HG02970 (cell line): Measurements from ENCODE around the gene MRPS22.

Source experiments
- ATAC-seq: cut with Tn5 transposase; IDR thresholded peaks from one replicate; pipeline ENCODE4 v1.9.1; 2021; ENCODE audit warnings: mild to moderate bottlenecking, moderate library complexity, moderate number of reproducible peaks; ENCODE audit not compliant: unreplicated experiment, low FRiP score

The MRPS22 gene

DNA sequence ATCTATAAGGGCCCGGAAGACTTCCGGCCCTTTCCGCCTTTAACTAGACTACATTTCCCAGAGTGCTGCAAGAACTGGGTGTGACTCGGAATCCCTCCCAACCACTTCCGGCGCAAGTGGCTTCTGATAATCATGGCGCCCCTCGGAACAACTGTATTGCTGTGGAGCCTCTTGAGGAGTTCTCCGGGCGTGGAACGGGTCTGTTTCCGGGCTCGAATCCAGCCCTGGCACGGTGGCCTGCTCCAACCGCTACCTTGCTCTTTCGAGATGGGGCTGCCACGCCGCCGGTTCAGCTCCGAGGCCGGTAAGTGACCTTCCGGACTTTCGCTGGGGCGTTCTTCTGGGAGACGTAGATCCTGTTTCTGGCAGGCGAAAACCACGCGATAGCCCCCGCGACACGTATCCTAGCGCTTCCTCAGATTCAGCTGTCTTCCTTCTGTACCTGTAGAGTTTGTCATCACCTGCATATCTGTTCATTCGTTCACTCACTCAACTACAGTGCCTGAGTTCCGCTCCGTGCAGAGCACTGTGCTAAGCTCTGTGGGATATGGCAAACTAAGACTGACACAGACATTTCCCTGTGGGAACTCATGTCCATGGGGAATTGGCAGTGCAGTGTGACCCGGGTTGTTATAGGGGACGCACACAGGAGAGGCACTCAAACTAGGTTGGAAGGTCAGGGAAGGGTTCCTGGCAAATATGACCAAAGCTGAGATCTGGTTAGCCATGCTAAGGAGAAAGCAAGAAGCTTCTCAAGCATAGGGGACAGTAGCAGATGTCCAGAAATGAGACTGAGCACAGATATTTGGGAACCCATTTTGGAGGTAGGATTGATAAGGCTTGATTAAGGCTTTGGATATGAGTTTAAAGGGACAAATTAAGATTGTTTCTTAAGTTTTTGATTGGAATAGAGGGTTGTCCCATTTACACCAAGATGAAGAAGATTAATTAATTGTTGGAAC lies at the start of gene MRPS22:
TSS of gene MRPS22 (plus strand) at position 126 of the 962 bp plus-strand sequence. CDS start at position 133, 7 bp downstream.
- peak; percentile 94 for ATAC-seq

DNA sequence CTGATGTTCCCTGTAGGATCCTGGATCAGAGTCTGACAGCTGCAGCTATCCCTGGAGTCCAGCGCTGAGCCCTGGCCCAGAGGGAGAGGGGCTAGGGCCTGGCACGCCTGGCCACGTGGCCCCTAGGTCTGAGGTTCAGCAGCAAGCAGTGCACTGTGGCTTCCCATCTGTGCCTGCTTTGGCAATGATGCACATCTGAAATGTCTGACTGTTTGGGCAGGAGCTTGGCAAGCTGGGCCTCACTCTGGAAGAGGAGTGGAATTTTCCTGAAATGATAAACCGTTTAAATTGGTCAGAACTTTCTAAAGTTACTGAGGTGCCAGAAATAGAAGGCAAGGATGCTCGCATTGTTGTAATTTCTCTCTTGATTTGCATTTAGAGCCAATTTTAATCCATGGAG lies 48.8 kb upstream of the MRPS22 start:
- ATAC-seq, result no peak

DNA sequence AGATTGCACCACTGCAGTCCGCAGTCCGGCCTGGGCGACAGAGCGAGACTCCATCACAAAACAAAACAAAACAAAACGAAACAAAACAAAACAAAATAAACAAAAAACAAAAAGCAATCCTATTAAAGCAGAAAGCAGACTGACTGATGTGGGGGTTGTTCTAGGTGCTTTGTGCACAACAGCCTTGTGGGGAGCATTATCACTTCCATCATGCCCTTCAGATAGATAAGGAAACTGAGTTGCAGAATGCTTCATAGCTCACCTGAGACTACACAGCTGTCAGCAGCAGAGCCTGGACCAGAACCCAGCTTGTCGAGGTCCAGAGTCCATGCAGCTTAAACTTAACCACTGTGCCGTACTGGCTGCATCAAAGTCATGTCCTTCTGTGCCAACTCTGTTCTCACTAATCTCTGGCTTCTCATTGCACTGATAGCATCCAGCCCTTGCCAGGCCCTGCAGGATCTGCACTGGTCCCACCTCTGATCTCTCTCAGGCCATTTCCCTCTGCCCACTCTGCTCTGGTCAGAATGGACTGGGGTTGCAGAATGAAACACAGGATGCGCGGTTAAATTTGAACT lies 47.6 kb upstream of the MRPS22 start:
- no peak for ATAC-seq

GRCh38 chr3:139297588-139298311 lies 46.1 kb upstream of the MRPS22 start:
- no peak for ATAC-seq

GRCh38 chr3:139299261-139300132 lies 44.3 kb upstream of the MRPS22 start:
- no peak for ATAC-seq

GRCh38 chr3:139300416-139300815 lies 43.4 kb upstream of the MRPS22 start:
- no peak for ATAC-seq

DNA sequence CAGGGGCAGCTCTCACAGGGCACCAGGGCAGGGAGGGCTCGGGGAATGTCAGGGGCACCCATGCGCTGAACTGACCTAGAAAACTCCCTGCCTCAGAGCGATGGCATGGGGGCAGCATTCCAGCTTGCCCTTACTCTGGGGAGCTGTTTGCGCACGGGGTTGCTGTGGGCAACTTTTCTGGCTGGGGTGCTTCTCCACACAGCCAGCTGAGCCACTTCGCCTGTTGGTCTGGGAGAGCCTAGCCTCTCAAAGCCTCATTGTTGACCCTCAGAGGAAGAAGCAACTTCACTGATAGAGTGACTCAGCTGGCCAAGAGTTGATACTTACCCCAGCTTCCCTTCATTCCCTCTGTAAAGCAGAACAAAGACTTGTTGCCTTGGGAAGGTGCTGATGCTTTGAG lies 42.6 kb upstream of the MRPS22 start:
- ATAC-seq, result no peak

- no peak for ATAC-seq
These were observed 42.2 kb upstream of the MRPS22 start for GRCh38 chr3:139301654-139302053.

DNA sequence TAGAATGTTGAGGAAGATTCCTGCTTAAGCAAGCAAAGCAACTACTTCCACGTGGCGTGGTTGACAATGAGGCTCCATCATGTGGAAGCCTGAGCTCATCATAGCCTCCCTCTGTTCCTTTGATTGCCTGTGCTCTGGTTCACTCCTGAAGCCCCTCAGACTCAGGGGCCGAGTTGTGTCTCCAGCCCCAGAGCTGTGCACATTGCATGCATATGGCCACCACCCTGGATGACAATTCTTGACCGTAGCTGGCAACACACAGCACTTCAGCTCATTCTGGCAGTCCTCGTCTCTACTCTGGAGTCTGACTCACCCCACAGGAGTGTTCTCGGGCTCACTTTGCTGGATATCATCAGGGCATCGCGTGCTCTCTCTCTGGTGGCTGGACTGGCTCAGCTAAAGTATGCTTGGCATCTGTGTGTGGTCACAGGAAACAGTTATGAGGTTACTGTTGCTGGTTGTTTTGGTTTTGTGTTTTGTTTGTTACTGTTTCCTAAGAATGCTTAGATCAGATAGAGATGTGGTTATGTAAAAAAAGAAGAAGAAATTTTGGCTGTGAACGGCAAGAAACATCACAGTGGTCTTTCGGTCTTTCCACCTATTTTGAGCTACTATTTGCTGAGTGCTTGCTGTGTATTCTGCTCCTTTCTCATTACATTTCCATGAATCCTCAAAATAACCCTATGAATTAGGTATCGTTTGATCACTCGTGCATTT lies 41.6 kb upstream of the MRPS22 start:
- no peak for ATAC-seq

DNA sequence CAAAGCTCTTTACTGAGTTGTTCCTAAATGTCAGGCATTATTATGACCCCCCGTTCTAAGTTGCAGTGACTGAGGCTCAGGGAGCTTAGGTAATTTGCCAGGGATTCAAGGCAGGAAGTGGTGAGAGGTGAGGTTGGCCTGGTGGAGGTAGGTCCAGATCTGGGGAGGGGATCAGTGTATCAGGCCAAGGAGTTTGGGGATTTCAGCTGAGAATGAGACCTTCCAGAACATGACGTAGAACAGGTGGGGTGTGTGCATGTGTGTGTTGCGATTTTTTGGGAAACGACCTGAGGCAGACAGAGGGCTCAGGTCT lies 41.1 kb upstream of the MRPS22 start:
- no peak for ATAC-seq

- ATAC-seq, result no peak
These were observed 40.6 kb upstream of the MRPS22 start for GRCh38 chr3:139303216-139303615.

DNA sequence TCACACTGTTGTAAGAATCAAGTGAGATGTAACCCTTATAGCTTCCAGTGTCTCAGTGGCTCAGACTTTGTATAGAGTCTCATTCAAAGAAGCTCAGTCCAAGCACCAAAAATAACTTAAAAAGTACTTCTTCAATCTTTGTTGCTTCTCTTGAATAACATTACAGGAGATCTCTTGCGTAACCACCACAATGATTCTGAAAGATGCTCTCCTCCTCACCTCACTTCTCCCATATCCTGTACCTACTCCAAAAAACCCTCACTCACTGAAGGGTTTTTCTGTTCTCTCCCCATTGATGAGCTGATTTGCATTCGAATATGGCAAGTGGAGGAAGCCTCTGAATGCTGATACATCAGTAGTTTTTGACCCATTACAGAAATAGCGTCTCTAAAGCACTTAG lies 39.4 kb upstream of the MRPS22 start:
- ATAC-seq, result no peak

DNA sequence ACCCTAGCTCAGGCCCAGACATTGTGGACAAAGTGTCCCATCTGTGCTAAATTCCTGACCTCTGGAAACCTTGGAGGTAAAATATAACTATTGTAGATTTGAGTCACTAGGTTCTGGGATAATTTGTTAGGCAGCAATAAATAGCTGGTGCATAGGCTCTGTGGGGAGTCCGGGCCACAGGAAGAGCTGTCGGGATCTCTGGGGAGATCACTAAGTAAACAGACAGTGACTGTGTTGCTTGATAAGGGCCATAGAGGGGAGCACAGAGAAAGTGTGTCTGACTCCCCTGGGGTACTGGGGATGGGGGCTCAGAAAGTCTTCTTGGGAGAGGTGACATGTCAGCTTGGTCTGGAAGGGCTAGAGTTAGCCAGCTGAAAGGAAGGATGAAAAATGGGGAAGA lies 37.7 kb upstream of the MRPS22 start:
- ATAC-seq, result no peak

- no peak for ATAC-seq
These were observed 36.7 kb upstream of the MRPS22 start for GRCh38 chr3:139307072-139307491.

GRCh38 chr3:139307601-139308555 lies 35.9 kb upstream of the MRPS22 start:
- no peak for ATAC-seq

DNA sequence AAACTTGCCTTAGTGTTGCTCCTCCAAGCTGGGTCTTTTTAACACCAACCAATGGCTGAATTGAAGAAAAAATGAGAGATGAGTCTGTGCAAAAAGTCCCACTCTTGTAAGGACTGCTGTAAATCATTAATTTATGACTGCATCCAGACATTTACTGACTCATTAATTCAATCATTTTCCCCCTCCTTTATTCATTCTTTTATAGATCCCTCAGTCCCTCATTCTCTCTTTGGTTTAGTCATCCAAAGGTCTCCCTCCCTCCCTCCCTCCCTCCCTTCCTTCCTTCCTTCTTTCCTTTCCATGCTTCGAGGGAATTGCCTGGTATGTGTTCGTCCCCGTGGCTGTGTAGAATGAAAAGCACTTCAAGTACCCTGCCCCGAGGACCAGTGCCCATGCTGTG lies 35.3 kb upstream of the MRPS22 start:
- ATAC-seq, result no peak

DNA sequence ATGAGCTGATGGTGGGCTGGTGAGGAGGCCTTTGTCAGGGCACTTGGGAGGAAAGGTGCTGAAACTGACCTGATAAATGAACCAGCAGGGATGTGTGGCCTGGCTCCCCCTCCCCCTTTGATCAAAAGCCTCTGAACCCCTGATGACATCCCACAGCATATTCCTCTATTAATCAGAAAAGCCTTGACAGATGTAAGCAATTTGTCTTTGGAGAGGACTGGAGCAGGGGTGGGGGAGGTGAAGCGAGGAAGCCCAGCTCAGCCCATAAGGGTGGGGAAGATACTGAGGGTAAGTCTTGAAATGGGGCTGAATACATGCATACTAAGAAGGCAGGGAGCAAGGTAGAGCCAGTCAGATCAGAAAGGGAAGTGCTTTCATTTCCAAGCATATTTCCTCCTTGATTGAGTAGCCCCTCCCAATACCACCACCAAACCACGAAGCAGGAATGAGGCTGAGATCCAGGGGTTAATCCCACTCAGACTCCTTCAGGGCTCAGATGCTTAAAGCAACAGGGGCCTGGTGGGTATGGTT lies 34.7 kb upstream of the MRPS22 start:
- ATAC-seq, result no peak

GRCh38 chr3:139309880-139310279 lies 33.9 kb upstream of the MRPS22 start:
- no peak for ATAC-seq
